HG02885 (cell line): ENCODE data around the gene GALNTL6.
"Not testable (repeated sequence)": the region's sequence is repeated elsewhere in the genome, so short reads cannot be mapped to it uniquely, and the experiment has no call there.

Experiments
- ATAC-seq: cut with Tn5 transposase; IDR thresholded peaks from one replicate; pipeline ENCODE4 v1.9.1; 2021; ENCODE audit warnings: mild to moderate bottlenecking; ENCODE audit not compliant: unreplicated experiment, poor library complexity

Gene GALNTL6

GRCh38 chr4:172777729-172778431, 964.7 kb downstream of the GALNTL6 start:
- no peak for ATAC-seq

GRCh38 chr4:172778583-172778982, 965.4 kb downstream of the GALNTL6 start:
- ATAC-seq, result no peak

GRCh38 chr4:172780566-172781081, 967.4 kb downstream of the GALNTL6 start:
- no peak for ATAC-seq

GRCh38 chr4:172785613-172786012, 972.4 kb downstream of the GALNTL6 start:
- ATAC-seq, result no peak

- no peak for ATAC-seq
Observed at GRCh38 chr4:172786039-172786792, 973.0 kb downstream of the GALNTL6 start.

- no peak for ATAC-seq
Observed at GRCh38 chr4:172787111-172787510, 973.9 kb downstream of the GALNTL6 start.

GRCh38 chr4:172791841-172792240, 978.6 kb downstream of the GALNTL6 start:
- ATAC-seq, result no peak

- ATAC-seq, result no peak
Observed at GRCh38 chr4:172793565-172794306, 980.5 kb downstream of the GALNTL6 start.

GRCh38 chr4:172794307-172794703, 981.1 kb downstream of the GALNTL6 start:
- no peak for ATAC-seq

GRCh38 chr4:172797281-172797680, 984.1 kb downstream of the GALNTL6 start:
- not testable (repeated sequence) for ATAC-seq

GRCh38 chr4:172802032-172802431, 988.8 kb downstream of the GALNTL6 start:
- ATAC-seq, result no peak

- no peak for ATAC-seq
Observed at GRCh38 chr4:172806841-172807240, 993.6 kb downstream of the GALNTL6 start.

GRCh38 chr4:172808196-172808595, 995.0 kb downstream of the GALNTL6 start:
- ATAC-seq, result no peak

- ATAC-seq, result no peak
Observed at GRCh38 chr4:172809319-172809718, 996.1 kb downstream of the GALNTL6 start.

GRCh38 chr4:172813359-172813923, 1000.2 kb downstream of the GALNTL6 start:
- peak; percentile 84 for ATAC-seq

GRCh38 chr4:172815499-172816164, 1002.4 kb downstream of the GALNTL6 start:
- ATAC-seq, result no peak

GRCh38 chr4:172818901-172819300, 1005.7 kb downstream of the GALNTL6 start:
- ATAC-seq, result no peak

GRCh38 chr4:172819353-172819752, 1006.1 kb downstream of the GALNTL6 start:
- no peak for ATAC-seq

GRCh38 chr4:172822331-172822730, 1009.1 kb downstream of the GALNTL6 start:
- no peak for ATAC-seq

- ATAC-seq, result no peak
Observed at GRCh38 chr4:172826346-172826745, 1013.1 kb downstream of the GALNTL6 start.
